ENCODE data around the gene POC1A.

POC1A gene

GRCh38 chr3:52084954-52085680 is 69.1 kb downstream of the POC1A start:
- DNase-seq (ENCODE audit: low spot score) = no peak

- DNase-seq (ENCODE audit: low spot score) = no peak
Measured at GRCh38 chr3:52084216-52084945, 69.8 kb downstream of the POC1A start.

GRCh38 chr3:52083556-52084087 is 70.6 kb downstream of the POC1A start:
- DNase-seq (ENCODE audit: low spot score) = no peak

- no peak for DNase-seq (ENCODE audit: low spot score)
Measured at GRCh38 chr3:52082951-52083350, 71.3 kb downstream of the POC1A start.

GRCh38 chr3:52080830-52081719 is 73.1 kb downstream of the POC1A start:
- no peak for DNase-seq (ENCODE audit: low spot score)

- DNase-seq (ENCODE audit: low spot score) = no peak
Measured at GRCh38 chr3:52079958-52080357, 74.3 kb downstream of the POC1A start.

- no peak for DNase-seq (ENCODE audit: low spot score)
Measured at GRCh38 chr3:52078781-52079560, 75.3 kb downstream of the POC1A start.

- no peak for DNase-seq (ENCODE audit: low spot score)
Measured at GRCh38 chr3:52077925-52078324, 76.3 kb downstream of the POC1A start.

- no peak for DNase-seq (ENCODE audit: low spot score)
Measured at GRCh38 chr3:52076896-52077780, 77.1 kb downstream of the POC1A start.

- no peak for DNase-seq (ENCODE audit: low spot score)
Measured at GRCh38 chr3:52073490-52073889, 80.7 kb downstream of the POC1A start.

- no peak for DNase-seq (ENCODE audit: low spot score)
Measured at GRCh38 chr3:52072471-52072870, 81.8 kb downstream of the POC1A start.

GRCh38 chr3:52072020-52072419 is 82.2 kb downstream of the POC1A start:
- no peak for DNase-seq (ENCODE audit: low spot score)

GRCh38 chr3:52070724-52071621 is 83.2 kb downstream of the POC1A start:
- DNase-seq (ENCODE audit: low spot score) = no peak

GRCh38 chr3:52069855-52070254 is 84.4 kb downstream of the POC1A start:
- DNase-seq (ENCODE audit: low spot score) = no peak

GRCh38 chr3:52069135-52069534 is 85.1 kb downstream of the POC1A start:
- no peak for DNase-seq (ENCODE audit: low spot score)

- DNase-seq (ENCODE audit: low spot score) = no peak
Measured at GRCh38 chr3:52068730-52069129, 85.5 kb downstream of the POC1A start.

GRCh38 chr3:52068055-52068571 is 86.1 kb downstream of the POC1A start:
- DNase-seq (ENCODE audit: low spot score) = no peak

GRCh38 chr3:52067526-52067925 is 86.7 kb downstream of the POC1A start:
- no peak for DNase-seq (ENCODE audit: low spot score)

- DNase-seq (ENCODE audit: low spot score) = no peak
Measured at GRCh38 chr3:52067046-52067445, 87.2 kb downstream of the POC1A start.
